HG03571 (cell line): ENCODE data around the gene ADCY2.

ENCODE experiments used
- ATAC-seq: cut with Tn5 transposase; IDR thresholded peaks from one replicate; pipeline ENCODE4 v1.9.1; 2021; ENCODE audit not compliant: unreplicated experiment

ADCY2 gene

DNA sequence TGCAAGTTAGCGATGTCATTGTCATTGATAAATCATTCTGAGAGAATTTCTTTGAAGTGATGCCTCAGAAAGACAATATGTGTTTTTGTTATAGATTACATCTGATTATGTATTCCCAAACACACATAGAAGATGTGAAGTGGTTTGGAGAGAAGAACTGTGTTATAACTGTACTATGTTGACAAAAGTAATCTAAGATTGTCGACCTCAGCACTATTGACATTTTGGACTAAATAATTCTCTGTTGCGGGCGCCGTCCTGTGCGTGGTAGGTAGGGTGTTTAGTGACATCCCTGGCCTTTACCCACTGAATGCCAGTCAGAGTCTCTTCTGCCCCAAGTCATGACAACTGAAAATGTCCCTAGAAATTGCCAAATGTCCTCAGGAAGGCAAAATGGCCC lies 377.2 kb downstream of the ADCY2 start:
- no peak for ATAC-seq

DNA sequence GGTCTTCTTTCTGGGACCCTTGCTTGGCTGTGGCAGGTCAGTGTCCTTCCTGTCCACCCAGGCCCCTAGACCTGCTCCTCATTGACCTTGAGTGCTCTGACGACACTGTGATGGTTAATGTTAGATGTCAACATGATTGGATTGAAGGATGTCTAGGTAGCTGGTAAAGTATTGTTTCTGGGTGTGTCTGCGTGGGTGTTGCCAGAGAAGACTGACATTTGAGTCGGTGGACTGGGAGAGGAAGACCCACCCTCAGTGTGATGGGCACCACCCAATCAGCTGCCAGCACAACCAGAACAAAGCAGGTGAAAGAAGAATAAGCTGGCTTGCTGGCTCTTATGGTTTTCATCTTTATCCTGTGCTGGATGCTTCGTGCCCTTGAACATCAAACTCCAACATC lies 380.5 kb downstream of the ADCY2 start:
- no peak for ATAC-seq

DNA sequence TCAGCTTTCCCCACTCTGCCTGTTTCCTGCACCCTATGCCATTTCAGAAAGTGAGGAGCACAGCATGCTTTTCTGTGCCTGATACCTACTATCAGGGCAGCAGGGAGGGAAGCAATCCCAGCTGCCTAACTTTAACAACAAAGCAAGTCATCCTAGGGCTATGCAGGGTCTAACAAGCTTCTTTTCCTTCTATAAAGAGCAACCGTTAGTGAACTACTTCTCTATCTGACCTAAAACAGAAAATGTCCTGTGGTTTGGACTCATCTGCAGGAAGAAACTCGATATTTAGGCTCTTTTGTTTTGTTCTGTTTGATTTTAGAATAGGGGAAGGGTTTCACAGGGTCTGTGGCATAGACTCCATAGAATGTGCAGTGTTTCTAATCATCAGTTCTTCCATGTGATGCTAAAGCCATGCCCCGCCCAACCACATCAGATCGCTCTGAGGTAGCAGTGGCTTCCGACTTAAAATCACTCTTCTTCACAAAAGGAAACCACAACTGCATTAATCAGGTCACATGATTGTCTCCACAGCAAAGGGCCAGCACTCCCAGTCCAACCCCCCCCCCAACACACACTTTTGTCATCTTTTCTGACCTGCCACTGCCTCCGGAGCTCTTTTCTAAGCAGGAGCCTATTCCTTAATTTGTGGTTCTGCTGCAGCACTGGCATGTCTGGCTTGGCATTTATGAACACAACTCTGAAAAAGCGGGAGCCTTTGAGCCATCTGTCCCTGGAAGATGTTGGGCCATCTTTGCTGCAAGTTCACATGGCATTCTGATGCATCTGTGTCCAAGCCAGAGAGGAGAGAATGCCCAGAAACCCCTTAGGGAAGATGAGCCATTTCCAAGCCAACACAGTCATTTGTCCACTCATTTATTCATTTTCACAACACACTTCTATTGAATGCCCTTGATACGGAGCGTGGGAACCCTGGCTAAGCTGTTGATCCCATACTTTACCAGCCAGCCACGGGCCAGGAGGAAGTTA lies 383.4 kb downstream of the ADCY2 start:
- ATAC-seq, result no peak

DNA sequence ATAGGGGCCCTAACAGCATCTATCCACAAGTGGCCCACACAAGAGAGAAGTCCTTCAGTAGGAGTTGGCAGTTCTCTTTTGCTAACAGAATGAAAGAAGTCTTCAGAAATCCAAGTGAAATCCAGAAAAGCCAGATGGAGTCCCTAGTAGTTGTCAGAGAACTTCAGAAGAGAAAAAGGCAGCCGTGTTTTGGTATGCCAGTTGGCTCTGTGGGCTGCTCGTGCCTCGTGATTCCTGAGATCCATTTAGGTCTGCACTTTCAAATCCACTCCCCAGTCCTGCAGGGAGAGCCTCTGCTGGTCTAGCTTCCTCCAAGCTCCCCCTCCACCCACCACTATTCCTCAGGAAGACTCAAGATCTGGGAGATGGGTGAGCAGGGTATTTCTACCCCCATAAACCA lies 386.0 kb downstream of the ADCY2 start:
- ATAC-seq, result no peak

DNA sequence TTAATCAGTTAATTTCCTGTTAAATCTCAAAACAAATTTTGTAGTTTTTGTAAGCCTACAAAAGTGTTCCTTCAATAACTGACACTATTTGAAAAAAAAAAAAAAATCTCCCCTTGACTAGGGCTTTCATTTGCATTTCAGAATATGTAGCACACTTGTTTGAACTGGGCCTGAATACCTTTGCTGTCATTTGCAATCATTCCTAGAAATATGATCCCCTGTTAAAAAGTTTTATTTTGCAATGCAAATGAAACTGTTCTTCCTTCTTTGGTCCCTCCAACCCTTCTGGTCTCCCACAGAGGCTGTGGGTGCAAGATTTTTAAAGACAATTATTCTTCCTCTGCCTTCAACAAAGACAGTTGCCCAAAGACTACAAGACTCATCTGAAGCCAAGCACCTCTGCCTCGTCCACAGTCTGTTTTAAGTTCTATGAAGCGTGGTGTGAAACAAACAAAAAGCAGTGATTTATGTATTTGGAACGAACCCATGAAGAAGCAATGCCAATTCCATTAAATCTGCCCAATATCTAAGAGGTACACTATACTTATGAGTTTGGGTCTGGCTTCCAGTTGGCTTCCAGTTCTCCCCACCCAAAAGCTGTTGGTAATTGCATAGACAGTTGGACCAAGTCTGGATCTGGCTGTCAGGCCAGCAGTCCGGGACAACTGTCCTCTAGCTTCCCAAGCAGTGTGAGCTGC lies 388.9 kb downstream of the ADCY2 start:
- ATAC-seq, result no peak

DNA sequence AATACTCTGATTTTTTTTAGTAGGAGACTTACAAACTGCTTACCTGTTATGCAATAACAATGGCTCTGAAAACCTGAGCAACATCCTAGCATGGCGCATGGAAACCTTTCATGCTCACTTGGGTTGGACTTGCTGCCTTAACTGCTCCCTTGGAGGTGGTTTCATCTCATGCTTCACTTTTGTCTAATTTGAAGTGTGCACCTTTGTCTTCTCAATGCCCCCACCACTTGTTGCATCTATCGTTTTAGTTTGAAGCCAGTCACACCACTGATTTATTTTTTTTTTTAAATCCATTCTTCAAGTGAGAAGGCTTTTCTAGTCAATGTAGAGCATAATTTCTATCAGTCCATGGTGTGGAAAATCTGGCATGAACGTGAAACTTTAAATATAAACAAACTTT lies 391.8 kb downstream of the ADCY2 start:
- ATAC-seq, result no peak

DNA sequence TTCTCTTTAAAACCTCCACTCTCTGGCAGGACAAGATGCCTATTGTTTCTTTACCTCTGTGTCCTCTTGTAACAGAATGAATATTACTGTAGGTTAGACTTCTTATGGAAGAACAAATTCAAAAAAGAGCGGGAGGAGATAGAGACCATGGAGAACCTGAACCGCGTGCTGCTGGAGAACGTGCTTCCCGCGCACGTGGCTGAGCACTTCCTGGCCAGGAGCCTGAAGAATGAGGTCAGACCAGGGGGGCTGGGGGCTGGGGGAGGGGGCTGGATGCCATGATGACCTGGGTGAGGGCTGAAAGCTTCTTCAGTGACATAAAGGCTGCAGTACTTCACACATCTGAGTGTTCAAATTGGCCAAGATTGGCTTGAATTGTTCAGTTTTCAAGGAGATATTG lies 393.6 kb downstream of the ADCY2 start:
- no peak for ATAC-seq

DNA sequence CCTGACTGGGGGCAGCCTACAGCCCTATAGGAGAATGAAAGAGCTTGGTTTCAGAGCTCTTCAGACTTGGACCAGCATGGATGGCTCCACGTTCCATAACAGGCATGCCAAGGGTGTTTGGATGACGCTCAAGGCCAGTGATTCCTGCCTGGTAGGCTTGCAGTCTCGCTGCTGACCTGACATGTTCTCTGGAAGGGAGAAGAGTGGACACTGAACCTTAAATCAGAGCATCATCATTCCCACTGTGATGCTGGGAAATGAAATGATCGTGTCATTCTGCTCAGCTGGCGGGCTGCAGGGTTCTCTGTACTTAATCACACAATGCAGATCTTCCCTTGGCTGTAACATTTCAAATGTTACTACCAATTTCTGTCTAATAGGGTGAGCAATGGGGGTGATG lies 398.0 kb downstream of the ADCY2 start:
- no peak for ATAC-seq

DNA sequence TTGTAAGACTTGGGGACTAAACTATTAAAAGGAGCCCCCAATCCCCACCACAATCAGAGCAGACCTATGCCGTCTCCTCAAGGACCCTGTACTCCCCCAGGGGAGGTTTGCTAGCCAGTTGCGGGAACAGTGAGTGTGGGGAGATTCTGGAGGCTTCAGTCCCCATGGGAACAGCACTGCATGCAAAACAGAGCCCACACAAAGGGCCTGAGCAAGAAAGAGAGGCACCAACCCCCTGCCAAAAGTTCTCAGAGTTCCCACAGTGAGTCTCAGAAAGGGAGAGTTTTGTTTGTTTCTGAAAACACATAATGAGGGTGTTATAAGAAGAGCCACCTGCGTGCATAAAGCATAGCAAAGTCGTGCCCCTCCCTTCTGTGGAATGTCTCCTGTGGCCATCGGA lies 398.4 kb downstream of the ADCY2 start:
- ATAC-seq, result peak; percentile 71

DNA sequence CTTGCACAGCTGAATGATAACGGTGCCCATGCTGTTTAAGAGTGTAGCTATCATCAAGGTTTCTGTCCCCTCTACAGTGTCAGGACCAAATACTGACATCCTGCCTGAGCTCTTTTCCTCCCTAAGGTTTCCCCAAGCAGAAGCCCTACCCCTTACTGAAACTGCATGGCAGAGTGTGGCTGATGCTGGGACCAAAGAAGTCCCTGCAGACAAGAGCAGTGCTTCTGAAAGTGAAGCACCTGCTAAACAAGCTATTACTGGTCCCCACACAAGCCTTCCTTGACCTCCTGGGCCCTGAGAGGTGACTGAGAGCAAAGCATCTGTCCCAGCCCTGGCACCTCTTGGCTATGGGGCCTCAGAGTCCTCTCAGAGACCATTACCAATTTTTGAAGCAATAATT lies 398.9 kb downstream of the ADCY2 start:
- ATAC-seq, result peak; percentile 42

DNA sequence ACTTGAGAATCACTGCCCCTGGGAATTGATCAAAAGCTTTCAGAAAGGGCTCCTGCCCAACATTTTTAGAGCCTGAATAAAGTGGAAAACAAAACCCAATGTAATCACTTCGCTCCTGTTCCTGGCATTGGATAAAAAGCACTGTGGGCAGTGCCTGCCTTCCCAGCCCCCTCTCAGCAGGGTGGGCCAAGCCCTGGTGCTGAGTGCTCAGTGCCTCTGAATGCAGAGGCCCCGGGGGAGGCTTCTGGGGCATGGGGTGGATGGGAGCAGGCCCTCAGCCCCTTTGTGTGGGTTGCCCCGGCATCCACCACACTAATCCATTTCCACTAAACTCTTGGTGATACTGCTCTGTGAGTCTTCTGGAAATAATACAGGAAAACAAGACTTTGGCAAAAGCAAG lies 399.4 kb downstream of the ADCY2 start:
- no peak for ATAC-seq

DNA sequence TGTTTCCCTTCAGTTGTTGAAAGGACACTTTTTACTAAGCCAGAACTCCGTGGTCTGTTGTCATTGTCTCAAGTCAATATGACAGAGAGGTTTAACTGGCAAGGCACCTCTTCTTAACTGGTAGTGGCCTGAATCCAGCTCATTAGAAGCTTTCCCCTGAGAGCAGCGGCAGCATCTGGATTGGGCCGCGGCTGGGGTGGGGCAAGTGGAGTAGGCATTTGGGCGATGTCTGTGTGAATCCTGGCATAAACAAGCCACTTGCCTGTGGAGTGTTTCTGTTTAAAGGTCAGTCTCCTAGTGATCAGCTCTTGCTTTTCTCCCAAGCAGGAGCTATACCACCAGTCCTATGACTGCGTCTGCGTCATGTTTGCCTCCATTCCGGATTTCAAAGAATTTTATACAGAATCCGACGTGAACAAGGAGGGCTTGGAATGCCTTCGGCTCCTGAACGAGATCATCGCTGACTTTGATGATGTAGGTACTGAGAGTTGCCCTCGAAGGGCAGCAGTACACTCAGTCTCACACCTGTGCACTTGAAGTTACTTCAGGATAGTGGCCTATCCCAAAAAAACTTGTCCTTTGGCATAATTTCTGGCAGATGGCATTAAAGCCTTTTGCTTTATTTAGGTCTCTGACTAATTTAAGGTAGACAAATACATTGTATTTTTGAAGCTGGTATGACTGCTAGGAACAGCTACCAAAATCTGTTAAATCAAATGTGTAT lies 406.1 kb downstream of the ADCY2 start:
- no peak for ATAC-seq

DNA sequence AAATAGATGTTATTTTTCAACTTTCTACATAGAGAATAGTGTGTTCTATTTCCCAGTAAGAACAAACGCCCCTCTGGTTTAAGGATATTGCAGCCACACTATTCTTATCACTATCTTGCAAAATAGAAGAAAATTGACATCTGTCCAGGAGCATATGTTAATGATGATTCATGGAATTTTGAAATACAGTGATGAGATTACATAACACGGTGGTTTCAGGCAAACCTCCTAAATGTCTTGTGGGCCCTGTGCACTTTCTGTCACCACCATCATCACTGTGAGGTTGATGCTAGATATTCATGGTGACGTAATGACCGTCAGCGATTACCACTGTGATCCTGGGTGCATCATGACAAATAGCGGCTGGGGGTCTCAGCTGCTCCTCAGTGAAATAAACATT lies 406.9 kb downstream of the ADCY2 start:
- ATAC-seq, result no peak

DNA sequence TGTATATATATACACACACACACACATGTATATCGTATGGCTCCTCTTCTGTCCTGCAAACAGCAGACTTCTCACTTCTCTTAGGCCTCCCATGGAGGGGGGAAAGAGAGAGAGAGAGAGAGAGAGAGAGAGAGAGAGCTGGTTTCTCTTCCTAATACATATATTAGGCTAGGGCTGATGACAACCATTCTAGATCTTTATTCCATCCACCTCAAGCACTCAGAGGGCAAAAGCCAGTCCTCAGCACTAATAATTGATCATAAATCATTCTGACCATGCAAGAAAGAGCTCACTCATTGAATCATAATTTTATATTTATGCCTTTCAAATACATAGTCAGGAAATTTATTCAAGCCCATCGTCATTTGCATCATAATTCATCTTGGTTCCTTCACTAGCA lies 408.0 kb downstream of the ADCY2 start:
- no peak for ATAC-seq

DNA sequence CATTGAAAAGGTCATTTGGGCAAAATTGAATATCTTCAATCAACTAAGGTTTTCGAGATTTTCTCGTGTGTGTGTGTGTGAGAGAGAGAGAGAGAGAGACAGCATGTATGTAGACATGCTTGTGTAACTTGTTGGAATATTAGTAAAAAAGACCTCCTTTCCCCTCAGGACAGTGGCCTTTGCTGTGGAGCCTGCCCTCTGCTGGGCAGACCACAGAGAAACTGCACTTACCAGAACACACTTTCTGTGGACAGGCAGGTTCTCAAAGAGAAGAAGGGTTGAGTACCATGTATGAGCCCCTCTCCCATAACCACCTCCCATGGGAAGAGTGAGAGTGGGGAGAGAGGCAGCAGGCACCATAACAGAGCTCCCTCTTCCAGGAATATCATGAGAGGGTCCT lies 409.4 kb downstream of the ADCY2 start:
- no peak for ATAC-seq

DNA sequence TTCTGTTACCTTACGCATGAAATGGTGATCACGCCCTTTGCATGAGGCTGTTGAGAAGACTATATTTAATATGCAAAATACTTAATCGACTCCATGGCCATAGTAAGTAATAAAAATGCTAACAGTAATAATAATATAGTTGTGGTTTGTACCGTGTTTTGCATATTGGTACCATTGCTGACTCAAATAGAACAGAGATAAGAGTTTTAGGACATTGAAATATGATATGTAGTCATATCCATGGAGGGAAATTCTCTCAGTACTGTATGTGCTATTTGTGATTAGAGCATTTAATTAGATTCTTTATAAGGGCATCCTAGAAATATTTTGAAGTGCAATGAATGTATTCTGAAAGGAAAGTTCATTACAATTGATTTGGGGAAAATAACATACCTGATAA lies 413.1 kb downstream of the ADCY2 start:
- ATAC-seq, result no peak

DNA sequence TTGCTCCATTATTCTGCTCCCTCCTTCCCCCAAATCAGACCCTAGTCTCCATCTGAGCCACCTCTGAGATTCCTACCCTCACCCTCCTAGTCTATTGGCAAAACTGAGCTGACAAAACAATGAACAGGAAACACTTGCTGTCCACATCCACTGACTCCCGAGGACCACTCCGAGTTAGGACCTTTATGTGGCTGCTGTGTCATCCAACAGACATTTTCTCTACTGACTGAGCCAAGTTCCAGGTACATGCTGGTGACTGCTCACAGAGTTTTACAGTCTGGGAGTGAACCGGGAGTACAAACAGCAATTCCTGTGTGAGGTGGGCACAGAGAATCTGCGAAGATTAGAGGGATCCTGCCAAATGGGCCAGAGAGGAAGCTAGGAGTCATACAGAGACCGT lies 415.8 kb downstream of the ADCY2 start:
- no peak for ATAC-seq

DNA sequence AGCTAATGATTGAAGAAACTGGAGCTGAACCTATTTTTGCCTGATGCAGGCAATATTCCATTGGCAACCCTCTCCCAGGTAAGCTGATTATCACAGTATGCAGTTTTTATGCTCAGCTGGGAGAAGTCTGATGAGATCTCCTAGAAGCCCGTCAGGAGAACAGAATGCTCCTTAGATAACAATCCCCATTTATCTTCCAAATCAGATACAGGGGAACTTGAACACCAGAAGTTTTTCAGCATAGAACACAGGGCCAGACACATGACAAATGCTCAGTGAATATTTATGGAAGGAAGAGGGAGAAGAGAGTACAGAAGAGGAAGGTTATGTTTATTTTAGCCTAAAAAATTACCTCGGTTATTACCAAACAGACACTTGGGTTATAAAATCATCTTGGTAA lies 417.1 kb downstream of the ADCY2 start:
- ATAC-seq, result no peak

DNA sequence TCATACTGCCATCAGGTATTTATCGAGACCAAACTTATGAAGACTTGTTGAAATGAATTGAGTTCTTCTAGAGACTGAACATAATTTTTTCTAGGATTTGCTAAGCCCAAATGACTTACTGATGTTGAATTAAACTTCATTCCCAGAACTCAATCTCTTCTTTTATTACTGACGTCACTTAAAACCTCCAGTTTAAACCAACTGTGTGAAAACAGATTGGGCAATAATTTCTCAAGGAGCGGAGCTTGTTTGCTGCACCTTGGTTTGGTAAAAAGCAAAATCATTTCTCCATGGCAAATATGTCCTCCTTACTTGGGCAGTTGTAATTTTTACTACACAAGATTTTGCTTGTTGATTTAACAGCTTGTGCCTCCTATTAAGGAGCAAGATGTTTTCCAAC lies 417.6 kb downstream of the ADCY2 start:
- no peak for ATAC-seq

DNA sequence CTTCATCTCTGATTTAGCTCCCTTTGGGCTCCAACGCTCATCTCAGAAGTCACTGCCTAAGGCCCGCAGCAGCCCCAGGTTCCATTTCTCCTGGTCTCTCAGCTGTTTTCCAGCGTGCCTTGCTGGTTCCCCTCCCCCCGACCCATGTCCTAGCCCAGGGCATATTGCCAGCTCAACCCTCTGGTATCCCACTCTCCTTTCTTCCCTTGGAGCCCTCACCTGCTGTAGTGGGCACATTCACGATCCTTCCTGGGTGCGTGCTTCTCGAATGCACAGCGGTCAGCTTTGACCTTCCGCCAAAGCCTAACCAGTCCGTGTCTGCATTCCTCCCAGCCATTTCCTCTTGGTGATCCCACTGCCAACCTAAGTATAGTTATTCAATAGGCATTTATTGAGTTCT lies 418.9 kb downstream of the ADCY2 start:
- no peak for ATAC-seq

DNA sequence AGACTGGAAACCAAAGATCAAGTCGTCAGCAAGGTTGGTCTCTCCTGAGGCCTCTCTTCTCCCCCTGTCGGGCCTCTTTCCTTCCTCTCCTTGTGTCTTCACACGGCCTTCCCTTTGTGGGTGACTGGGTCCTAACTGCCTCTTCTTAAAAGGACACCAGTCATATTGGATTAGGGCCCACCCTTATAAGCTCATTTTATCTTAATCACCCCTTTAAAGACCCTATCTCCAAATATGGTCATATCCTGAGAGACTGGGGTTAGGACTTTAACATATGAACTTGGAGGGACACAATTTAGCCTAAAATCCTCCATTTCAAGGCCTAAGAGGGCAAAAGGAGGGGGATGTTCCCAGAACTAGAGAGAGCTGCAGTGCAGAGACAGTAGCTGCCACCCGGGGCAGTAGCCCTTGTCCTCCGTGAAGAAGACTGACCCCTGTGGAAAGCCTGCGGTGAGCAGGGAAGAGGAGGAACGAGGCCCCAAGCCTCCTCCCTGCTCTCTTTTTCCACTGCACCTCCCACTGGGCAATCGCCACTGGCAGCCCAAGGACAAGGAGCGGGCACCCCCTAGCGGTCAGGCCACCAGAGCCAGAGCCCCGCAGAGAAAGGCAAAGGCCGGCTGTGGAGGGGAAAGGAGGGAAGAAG lies 420.1 kb downstream of the ADCY2 start:
- peak; percentile 94 for ATAC-seq
